NCI-H2196 treated with DMSO at 0.1 percent for 48 hours (cell line): Measurements from ENCODE around the gene CCDC192.
"Not testable (repeated sequence)": the region's sequence is repeated elsewhere in the genome, so short reads cannot be mapped to it uniquely, and the experiment has no call there.

Experiments used
- DNase-seq: peaks from one replicate; lab custom pipeline; 2025; ENCODE audit not compliant: unreplicated experiment; lab: John Stamatoyannopoulos, UW

The CCDC192 gene

GRCh38 chr5:127839496-127840197, 136.5 kb downstream of the CCDC192 start:
- DNase-seq: no peak

GRCh38 chr5:127840198-127840524, 137.0 kb downstream of the CCDC192 start:
- DNase-seq: no peak

- DNase-seq: no peak
These were observed 137.6 kb downstream of the CCDC192 start for GRCh38 chr5:127840809-127841208.

GRCh38 chr5:127844581-127845021, 141.4 kb downstream of the CCDC192 start:
- no peak for DNase-seq

GRCh38 chr5:127846884-127847283, 143.7 kb downstream of the CCDC192 start:
- DNase-seq: no peak

GRCh38 chr5:127847641-127848040, 144.4 kb downstream of the CCDC192 start:
- not testable (repeated sequence) for DNase-seq

GRCh38 chr5:127848098-127848497, 144.9 kb downstream of the CCDC192 start:
- no peak for DNase-seq

- no peak for DNase-seq
These were observed 146.2 kb downstream of the CCDC192 start for GRCh38 chr5:127849408-127849807.

- DNase-seq: no peak
These were observed 146.7 kb downstream of the CCDC192 start for GRCh38 chr5:127849891-127850290.

- DNase-seq: no peak
These were observed 148.8 kb downstream of the CCDC192 start for GRCh38 chr5:127851964-127852363.

- DNase-seq: no peak
These were observed 151.3 kb downstream of the CCDC192 start for GRCh38 chr5:127854520-127854919.

GRCh38 chr5:127856292-127856691, 153.1 kb downstream of the CCDC192 start:
- DNase-seq: no peak

- no peak for DNase-seq
These were observed 155.1 kb downstream of the CCDC192 start for GRCh38 chr5:127858116-127858784.

GRCh38 chr5:127860291-127860690, 157.1 kb downstream of the CCDC192 start:
- DNase-seq: no peak

GRCh38 chr5:127863161-127863560, 160.0 kb downstream of the CCDC192 start:
- DNase-seq: no peak

GRCh38 chr5:127863610-127864395, 160.6 kb downstream of the CCDC192 start:
- DNase-seq: no peak

- DNase-seq: no peak
These were observed 161.3 kb downstream of the CCDC192 start for GRCh38 chr5:127864511-127864910.

GRCh38 chr5:127865273-127865672, 162.1 kb downstream of the CCDC192 start:
- no peak for DNase-seq

- no peak for DNase-seq
These were observed 164.0 kb downstream of the CCDC192 start for GRCh38 chr5:127867022-127867783.

- no peak for DNase-seq
These were observed 167.7 kb downstream of the CCDC192 start for GRCh38 chr5:127870914-127871313.

- DNase-seq: no peak
These were observed 168.4 kb downstream of the CCDC192 start for GRCh38 chr5:127871503-127872153.
